IMR-90 (cell line): ENCODE data around the gene PRR33.

Experiments used
- CEBPB ChIP-seq: IDR thresholded peaks from 2 replicates; pipeline ENCODE4 v1.6.1; 2012; ENCODE audit warnings: low read depth, low read length, improper control_type of control experiment
- POLR2A ChIP-seq: IDR thresholded peaks from 2 replicates; pipeline ENCODE4 v1.6.1; 2012; ENCODE audit warnings: mild to moderate bottlenecking, low read depth, low read length
- SMC3 ChIP-seq: fragments of 150-350 bp; IDR thresholded peaks from 2 replicates; pipeline ENCODE4 v1.6.1; 2016; ENCODE audit warnings: low read depth, mild to moderate bottlenecking, antibody characterized with exemption, low read length, moderate library complexity
- TF ChIP-seq, protein P1 (sequence below): conservative IDR thresholded peaks from 2 replicates; pipeline ENCODE4 v1.5.1; 2012; ENCODE audit warnings: mild to moderate bottlenecking, low read depth, low read length, improper control_type of control experiment

DNA sequence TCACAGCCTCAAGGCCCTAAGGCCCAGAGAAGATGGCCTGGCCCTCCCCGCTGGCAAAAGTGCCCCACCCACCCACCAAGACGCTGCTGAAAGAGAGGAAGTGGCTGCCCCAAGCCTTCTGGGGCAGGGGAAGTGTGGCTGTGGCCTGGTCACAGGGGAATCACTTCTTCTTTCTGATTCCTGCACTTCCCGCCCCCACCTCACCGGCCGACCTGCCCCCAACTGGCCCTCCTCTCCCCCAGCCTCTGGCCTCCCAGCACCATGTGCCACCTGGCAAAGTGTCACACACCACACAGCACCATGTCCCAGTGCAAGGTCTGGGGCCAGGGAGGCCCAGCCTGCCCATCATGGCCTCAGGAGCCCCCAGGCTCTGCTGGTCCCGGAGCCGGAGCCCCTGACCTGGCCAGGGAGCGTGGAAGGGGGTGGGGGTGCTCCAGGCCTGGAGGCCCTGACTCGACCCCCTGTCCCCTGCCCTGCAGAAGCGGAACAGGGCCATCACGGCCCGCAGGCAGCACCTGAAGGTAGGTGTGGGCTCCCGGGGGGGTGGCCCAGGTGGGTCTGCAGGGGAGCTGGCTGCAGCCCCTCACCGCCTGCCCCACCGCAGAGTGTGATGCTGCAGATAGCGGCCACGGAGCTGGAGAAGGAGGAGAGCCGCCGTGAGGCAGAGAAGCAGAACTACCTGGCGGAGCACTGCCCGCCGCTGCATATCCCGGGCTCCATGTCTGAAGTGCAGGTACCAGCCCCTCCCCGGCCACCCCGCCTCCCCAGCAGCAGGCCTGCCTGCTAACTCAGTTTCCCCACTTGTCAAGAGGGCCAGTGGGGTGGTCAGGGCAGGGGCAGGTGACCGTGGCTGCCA, 51.5 kb downstream of the PRR33 start:
- no peak for TF ChIP-seq POLR2A
- TF ChIP-seq, protein P1, sequence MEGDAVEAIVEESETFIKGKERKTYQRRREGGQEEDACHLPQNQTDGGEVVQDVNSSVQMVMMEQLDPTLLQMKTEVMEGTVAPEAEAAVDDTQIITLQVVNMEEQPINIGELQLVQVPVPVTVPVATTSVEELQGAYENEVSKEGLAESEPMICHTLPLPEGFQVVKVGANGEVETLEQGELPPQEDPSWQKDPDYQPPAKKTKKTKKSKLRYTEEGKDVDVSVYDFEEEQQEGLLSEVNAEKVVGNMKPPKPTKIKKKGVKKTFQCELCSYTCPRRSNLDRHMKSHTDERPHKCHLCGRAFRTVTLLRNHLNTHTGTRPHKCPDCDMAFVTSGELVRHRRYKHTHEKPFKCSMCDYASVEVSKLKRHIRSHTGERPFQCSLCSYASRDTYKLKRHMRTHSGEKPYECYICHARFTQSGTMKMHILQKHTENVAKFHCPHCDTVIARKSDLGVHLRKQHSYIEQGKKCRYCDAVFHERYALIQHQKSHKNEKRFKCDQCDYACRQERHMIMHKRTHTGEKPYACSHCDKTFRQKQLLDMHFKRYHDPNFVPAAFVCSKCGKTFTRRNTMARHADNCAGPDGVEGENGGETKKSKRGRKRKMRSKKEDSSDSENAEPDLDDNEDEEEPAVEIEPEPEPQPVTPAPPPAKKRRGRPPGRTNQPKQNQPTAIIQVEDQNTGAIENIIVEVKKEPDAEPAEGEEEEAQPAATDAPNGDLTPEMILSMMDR = no peak
- no peak for TF ChIP-seq SMC3
- no peak for TF ChIP-seq CEBPB
